Kasumi-1 (cell line): ENCODE measurements around the gene CARD18.
A peak's percentile ranks its signal among the peaks of the same experiment; 100 is the strongest.
"Not testable (repeated sequence)": the region's sequence is repeated elsewhere in the genome, so short reads cannot be mapped to it uniquely, and the experiment has no call there.

Experiments
- DNase-seq, 2 experiments: peaks; one replicate each; lab custom pipeline; 2025; lab: John Stamatoyannopoulos, UW

Gene CARD18

GRCh38 chr11:105132716-105133511, 6.7 kb downstream of the CARD18 start:
- no peak for DNase-seq

- DNase-seq, result no peak
Measured at GRCh38 chr11:105130189-105130813, 9.3 kb downstream of the CARD18 start.

GRCh38 chr11:105124756-105125155, 14.8 kb downstream of the CARD18 start:
- no peak for DNase-seq

GRCh38 chr11:105111145-105111944, 28.2 kb downstream of the CARD18 start:
- DNase-seq, result no peak

GRCh38 chr11:105110688-105111030, 28.9 kb downstream of the CARD18 start:
- no peak for DNase-seq

GRCh38 chr11:105109855-105110687, 29.5 kb downstream of the CARD18 start:
- DNase-seq, result peak in 1 of 2 experiments; percentile 14

- DNase-seq, result no peak
Measured at GRCh38 chr11:105109321-105109720, 30.2 kb downstream of the CARD18 start.

- no peak for DNase-seq
Measured at GRCh38 chr11:105108247-105108646, 31.3 kb downstream of the CARD18 start.

GRCh38 chr11:105107226-105107825, 32.2 kb downstream of the CARD18 start:
- not testable (repeated sequence) for DNase-seq

GRCh38 chr11:105106140-105106539, 33.4 kb downstream of the CARD18 start:
- no peak for DNase-seq

- DNase-seq, result no peak
Measured at GRCh38 chr11:105104292-105104691, 35.3 kb downstream of the CARD18 start.

- DNase-seq, result no peak
Measured at GRCh38 chr11:105103336-105103735, 36.2 kb downstream of the CARD18 start.

- not testable (repeated sequence) for DNase-seq
Measured at GRCh38 chr11:105102079-105102581, 37.4 kb downstream of the CARD18 start.

- no peak for DNase-seq
Measured at GRCh38 chr11:105100981-105101630, 38.5 kb downstream of the CARD18 start.

- DNase-seq, result no peak
Measured at GRCh38 chr11:105100206-105100605, 39.4 kb downstream of the CARD18 start.

- DNase-seq, result not testable (repeated sequence)
Measured at GRCh38 chr11:105099594-105099993, 40.0 kb downstream of the CARD18 start.

GRCh38 chr11:105092256-105093239, 47.0 kb downstream of the CARD18 start:
- DNase-seq, result peak; percentile 14 to 18
